Natural killer cell (primary cell): ENCODE data around the gene MRPS9. TPM values are rescaled to one million over a fixed set of nuclear protein-coding genes. Genes with fewer than 3 reads are reported as not detected.

Experiments used
- ATAC-seq, 3 donors: fragments of 150-1000 bp in 2 of 3; fragments of 200-7000 bp in 1 of 3; cut with Tn5 transposase; 1 replicate in 1 of 3; 2 replicates in 2 of 3; pipeline ENCODE4 v1.10.0; 2021; ENCODE audit warnings: mild to moderate bottlenecking in 2 of 3, moderate library complexity in 2 of 3
- DNase-seq, 2 donors: peaks; one replicate each; pipeline versions ENCODE4 v3.0.0 to v3.0.0-alpha.2; 2013 to 2021; ENCODE audit warnings: mixed read lengths in 1 of 2
- H3K27ac ChIP-seq: one replicate; pipeline ENCODE4 v1.5.1; 2013; ENCODE audit warnings: mild to moderate bottlenecking, low read length
- H3K27me3 ChIP-seq: one replicate; pipeline ENCODE4 v1.6.1; 2013; ENCODE audit warnings: low read length; ENCODE audit not compliant: control insufficient read depth, insufficient read depth
- H3K36me3 ChIP-seq: one replicate; pipeline ENCODE4 v1.6.1; 2013; ENCODE audit warnings: low read length; ENCODE audit not compliant: control insufficient read depth, insufficient read depth
- H3K4me1 ChIP-seq: one replicate; pipeline ENCODE4 v1.6.1; 2013; ENCODE audit warnings: low read length; ENCODE audit not compliant: control insufficient read depth, insufficient read depth
- H3K4me3 ChIP-seq: one replicate; pipeline ENCODE4 v1.5.1; 2013; ENCODE audit warnings: low read length
- H3K9me3 ChIP-seq: one replicate; pipeline ENCODE4 v1.6.1; 2013; ENCODE audit warnings: low read length; ENCODE audit not compliant: control insufficient read depth, insufficient read depth
- H3K27ac Mint-ChIP-seq, 2 donors: one replicate each; pipeline ENCODE4 v1.8.0; 2022; ENCODE audit warnings: mild to moderate bottlenecking in 2 of 2, mixed read lengths in 2 of 2, moderate library complexity in 1 of 2
- H3K27me3 Mint-ChIP-seq, 2 donors: one replicate each; pipeline ENCODE4 v1.8.0; 2022; ENCODE audit warnings: low read depth in 2 of 2, mixed read lengths in 2 of 2
- H3K36me3 Mint-ChIP-seq: one replicate; pipeline ENCODE4 v1.8.0; 2022; ENCODE audit warnings: mixed read lengths
- H3K4me1 Mint-ChIP-seq, 2 donors: one replicate each; pipeline ENCODE4 v1.8.0; 2022; ENCODE audit warnings: mixed read lengths in 2 of 2
- H3K4me3 Mint-ChIP-seq: one replicate; pipeline ENCODE4 v1.8.0; 2022; ENCODE audit warnings: mild to moderate bottlenecking, moderate library complexity, mixed read lengths
- H3K9me3 Mint-ChIP-seq, 2 donors: one replicate each; pipeline ENCODE4 v1.8.0; 2022; ENCODE audit warnings: mixed read lengths in 2 of 2
- WGBS: methylation state at CpG from one replicate; pipeline ENCODE4 v1.1.7; 2013; ENCODE audit warnings: missing lambda C conversion rate; ENCODE audit not compliant: insufficient coverage; 5-methylcytosine and 5-hydroxymethylcytosine counted together
- intact Hi-C: fragments of 100-400 bp; cut with micrococcal nuclease; formaldehyde crosslinking; loops from one replicate; pipeline ENCODE4 v1.14.2; 2022
- total RNA-seq, 4 donors: library from RNA; stranded (reverse); fragments of 120-200 nt in 1 of 4; gene quantifications; one replicate each; pipeline versions ENCODE4 v1.2.3 to v1.2.4, GENCODE V29; 2013 to 2022
- TF ChIP-seq, protein P1 (sequence below): fragments of 200-600 bp; IDR thresholded peaks from one replicate; pipeline ENCODE4 v1.8.0; 2022; ENCODE audit warnings: antibody characterized with exemption

Gene MRPS9
- total RNA-seq, 3 donors from 2014 or later (not counting 1 experiment from before 2014, with no cell fraction given): 17.5 to 25.0 (median 19.2) TPM

DNA sequence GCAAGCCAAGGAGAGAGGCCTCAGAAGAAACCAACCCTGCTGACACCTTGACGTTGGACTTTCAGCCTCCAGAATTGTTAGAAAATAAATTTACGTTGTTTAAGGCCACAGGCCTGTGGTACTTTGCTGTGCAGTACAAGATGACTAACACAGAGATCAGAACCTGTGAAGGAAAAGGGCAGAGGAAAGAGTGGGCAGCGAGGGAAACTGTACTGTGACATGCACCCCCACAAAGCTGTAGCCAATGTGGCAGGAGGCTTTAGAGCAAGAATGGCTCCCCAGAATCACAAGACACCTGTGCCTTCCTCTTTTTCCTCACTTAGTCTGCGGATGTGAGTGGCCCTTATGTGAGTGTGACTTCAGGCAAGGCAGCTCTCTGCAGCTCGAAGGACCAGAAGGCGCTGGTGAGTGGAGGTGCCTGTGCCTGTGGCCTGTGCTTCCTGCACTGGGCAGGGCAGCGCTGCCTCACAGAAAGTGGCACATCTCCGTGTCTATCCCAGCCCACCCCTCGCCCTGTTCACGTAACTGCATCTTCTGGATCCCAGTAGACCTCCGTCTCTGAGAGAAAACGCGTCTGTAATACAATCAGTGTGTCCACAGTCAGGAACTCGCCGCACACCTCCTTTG lies 89.5 kb downstream of the MRPS9 start:
- Histone ChIP-seq H3K36me3 (no peaks in the 10 kb centered on the region), H3K4me3 (no peak overlapping the region), H3K27me3 (no peaks in the 10 kb centered on the region), H3K4me1 (no peaks in the 10 kb centered on the region), H3K9me3 (no peaks in the 10 kb centered on the region), H3K27ac (no peak overlapping the region)
- ATAC-seq (no peak), DNase-seq (no peak)
- H3K36me3 Mint-ChIP-seq: no peaks in the 10 kb centered on the region
- no peaks in the 10 kb centered on the region for H3K9me3 Mint-ChIP-seq
- 86% methylated on average over 15 of the region's 15 CpGs for WGBS
- H3K27me3 Mint-ChIP-seq: peaks cover 3 to 15% of the 10 kb centered on the region in 2 donors
- intact Hi-C loops: no loop called here
- H3K4me1 Mint-ChIP-seq: peaks cover 6% of the 10 kb centered on the region in 2 donors
- TF ChIP-seq, protein P1, sequence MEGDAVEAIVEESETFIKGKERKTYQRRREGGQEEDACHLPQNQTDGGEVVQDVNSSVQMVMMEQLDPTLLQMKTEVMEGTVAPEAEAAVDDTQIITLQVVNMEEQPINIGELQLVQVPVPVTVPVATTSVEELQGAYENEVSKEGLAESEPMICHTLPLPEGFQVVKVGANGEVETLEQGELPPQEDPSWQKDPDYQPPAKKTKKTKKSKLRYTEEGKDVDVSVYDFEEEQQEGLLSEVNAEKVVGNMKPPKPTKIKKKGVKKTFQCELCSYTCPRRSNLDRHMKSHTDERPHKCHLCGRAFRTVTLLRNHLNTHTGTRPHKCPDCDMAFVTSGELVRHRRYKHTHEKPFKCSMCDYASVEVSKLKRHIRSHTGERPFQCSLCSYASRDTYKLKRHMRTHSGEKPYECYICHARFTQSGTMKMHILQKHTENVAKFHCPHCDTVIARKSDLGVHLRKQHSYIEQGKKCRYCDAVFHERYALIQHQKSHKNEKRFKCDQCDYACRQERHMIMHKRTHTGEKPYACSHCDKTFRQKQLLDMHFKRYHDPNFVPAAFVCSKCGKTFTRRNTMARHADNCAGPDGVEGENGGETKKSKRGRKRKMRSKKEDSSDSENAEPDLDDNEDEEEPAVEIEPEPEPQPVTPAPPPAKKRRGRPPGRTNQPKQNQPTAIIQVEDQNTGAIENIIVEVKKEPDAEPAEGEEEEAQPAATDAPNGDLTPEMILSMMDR: no peak
- no peak overlapping the region for H3K4me3 Mint-ChIP-seq
- no peak overlapping the region for H3K27ac Mint-ChIP-seq

DNA sequence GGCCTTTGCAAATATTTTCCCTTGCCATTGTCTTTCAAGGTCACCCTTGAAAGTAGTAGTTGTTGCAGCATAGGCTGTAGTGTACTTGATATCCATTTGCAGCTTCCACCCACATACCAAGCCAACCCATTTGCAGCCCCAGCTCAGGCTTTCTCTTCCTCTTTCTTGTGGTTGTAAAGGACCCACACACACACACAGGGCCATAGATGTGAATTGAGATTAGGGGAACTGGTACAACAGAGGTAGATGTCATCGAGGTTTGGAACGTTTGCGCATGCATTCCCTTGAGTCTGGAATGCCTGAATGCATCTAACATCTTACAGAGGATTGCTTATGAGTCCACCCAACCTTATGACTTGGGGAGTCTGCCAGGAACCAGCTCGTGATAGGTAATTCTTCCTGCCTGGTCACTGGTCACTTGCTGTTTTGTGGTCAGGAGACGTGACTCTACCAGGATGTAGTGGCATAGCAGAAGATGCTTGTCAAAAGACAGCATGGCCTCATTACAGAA lies 91.9 kb downstream of the MRPS9 start:
- no peaks in the 10 kb centered on the region for H3K9me3 Mint-ChIP-seq

DNA sequence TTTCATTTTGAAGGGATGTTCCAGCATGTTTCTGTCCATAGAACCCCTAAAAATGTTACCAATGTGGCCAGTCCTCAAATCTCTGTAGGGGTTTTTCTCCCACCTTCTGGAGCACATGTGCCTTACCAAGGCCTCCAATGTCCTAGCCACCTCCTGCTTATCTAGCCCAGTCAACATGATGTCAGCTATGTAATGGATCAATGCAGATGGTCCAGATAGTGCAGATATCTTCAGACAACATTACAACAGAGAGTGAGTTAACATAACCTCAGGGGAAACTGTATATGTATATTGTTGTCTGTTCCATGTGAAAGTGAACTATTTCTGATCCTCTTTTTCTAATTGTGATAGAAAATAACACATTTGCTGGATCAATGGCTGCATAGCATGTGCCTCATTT lies 92.7 kb downstream of the MRPS9 start:
- H3K27me3 Mint-ChIP-seq: peaks cover 0 to 21% of the 10 kb centered on the region in 2 donors
- DNase-seq (no peak), ATAC-seq (peak in 1 of 3 donors; percentile 31)
- H3K27ac Mint-ChIP-seq: no peak overlapping the region
- H3K9me3 ChIP-seq: no peaks in the 10 kb centered on the region
- no peak overlapping the region for H3K4me3 Mint-ChIP-seq
- intact Hi-C loops: no loop called here
- H3K4me3 ChIP-seq: no peak overlapping the region
- no peaks in the 10 kb centered on the region for H3K4me1 ChIP-seq
- no peaks in the 10 kb centered on the region for H3K9me3 Mint-ChIP-seq
- TF ChIP-seq, protein P1: no peak
- no peak overlapping the region for H3K27ac ChIP-seq
- no peaks in the 10 kb centered on the region for H3K27me3 ChIP-seq
- H3K36me3 Mint-ChIP-seq: no peaks in the 10 kb centered on the region
- no peaks in the 10 kb centered on the region for H3K36me3 ChIP-seq
- H3K4me1 Mint-ChIP-seq: peaks cover 6% of the 10 kb centered on the region in 2 donors

More for the DNA sequence above, 91.9 kb downstream of the MRPS9 start:
- WGBS: 20% methylated on average over 5 of the region's 5 CpGs
- Mint-ChIP-seq H3K27ac (no peak overlapping the region), H3K4me3 (no peak overlapping the region), H3K4me1 (peaks cover 6% of the 10 kb centered on the region in 2 donors), H3K36me3 (no peaks in the 10 kb centered on the region), H3K27me3 (peaks cover 0 to 21% of the 10 kb centered on the region in 2 donors)
- Histone ChIP-seq H3K36me3 (no peaks in the 10 kb centered on the region), H3K27ac (no peak overlapping the region), H3K4me1 (no peaks in the 10 kb centered on the region), H3K4me3 (no peak overlapping the region), H3K27me3 (no peaks in the 10 kb centered on the region), H3K9me3 (no peaks in the 10 kb centered on the region)
- DNase-seq (no peak), ATAC-seq (peak in 2 of 3 donors; percentile 13 to 67)
- TF ChIP-seq, protein P1: no peak
- intact Hi-C loops: no loop called here

DNA sequence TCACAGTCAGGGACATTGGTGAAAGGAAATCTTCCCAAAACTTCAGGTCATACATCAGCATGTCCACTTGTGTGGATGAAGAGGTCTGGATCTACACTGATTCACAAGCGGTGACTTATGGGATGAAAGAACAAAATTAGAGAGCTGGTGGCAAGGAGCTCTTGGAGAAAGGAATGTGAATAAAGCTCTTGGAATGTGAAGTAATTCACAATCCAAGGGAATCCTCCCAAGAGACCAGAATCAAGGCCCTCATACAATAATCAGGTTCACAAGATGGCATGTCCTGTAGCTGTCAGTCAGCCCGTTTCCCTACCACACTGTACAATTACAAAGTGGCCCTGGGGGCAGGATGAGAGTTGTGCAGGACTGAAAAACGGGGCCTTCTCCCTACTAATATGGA lies 96.2 kb downstream of the MRPS9 start:
- intact Hi-C loops: no loop called here
- WGBS: 82% methylated on average over 3 of the region's 3 CpGs
- no peaks in the 10 kb centered on the region for H3K9me3 ChIP-seq

More for the DNA sequence above, 96.2 kb downstream of the MRPS9 start:
- DNase-seq: no peak
- no peaks in the 10 kb centered on the region for H3K36me3 ChIP-seq
- no peak overlapping the region for H3K4me3 ChIP-seq
- peaks cover 0 to 21% of the 10 kb centered on the region in 2 donors for H3K27me3 Mint-ChIP-seq
- H3K4me1 Mint-ChIP-seq: no peaks in the 10 kb centered on the region
- no peak overlapping the region for H3K4me3 Mint-ChIP-seq
- no peak overlapping the region for H3K27ac Mint-ChIP-seq
- no peaks in the 10 kb centered on the region for H3K36me3 Mint-ChIP-seq
- no peak for ATAC-seq
- H3K4me1 ChIP-seq: no peaks in the 10 kb centered on the region
- no peaks in the 10 kb centered on the region for H3K27me3 ChIP-seq
- TF ChIP-seq, protein P1: no peak
- no peak overlapping the region for H3K27ac ChIP-seq
- no peaks in the 10 kb centered on the region for H3K9me3 Mint-ChIP-seq
